GM23338 (cell line): ENCODE results near the gene MACF1. TPM values are rescaled to one million over a fixed set of nuclear protein-coding genes. Genes with fewer than 3 reads are reported as not detected.

Experiments
- ATAC-seq: fragments of 200-7000 bp; cut with Tn5 transposase; 3 replicates; pipeline ENCODE4 v1.9.1; 2020
- DNase-seq: peaks from one replicate; pipeline ENCODE4 v3.0.0-alpha.2; 2015; ENCODE audit warnings: low spot score
- H2AFZ ChIP-seq: fragments of 200-600 bp; sonication (generic); 2 replicates; pipeline ENCODE4 v1.8.0; 2016; ENCODE audit warnings: antibody characterized with exemption, mild to moderate bottlenecking, moderate library complexity
- H3F3A ChIP-seq: fragments of 200-600 bp; sonication (generic); replicated peaks from 2 replicates; pipeline ENCODE4 v1.8.0; 2017; ENCODE audit warnings: antibody characterized with exemption, mixed run types, low read depth
- H3K27ac ChIP-seq: fragments of 200-600 bp; sonication (generic); 2 replicates; pipeline ENCODE4 v1.6.1; 2016; ENCODE audit warnings: low read depth
- H3K27me3 ChIP-seq: fragments of 200-600 bp; sonication (generic); 2 replicates; pipeline ENCODE4 v1.8.0; 2016; ENCODE audit warnings: mild to moderate bottlenecking, mixed run types, moderate library complexity; ENCODE audit not compliant: insufficient read depth
- H3K36me3 ChIP-seq: fragments of 200-600 bp; sonication (generic); 2 replicates; pipeline ENCODE4 v1.8.0; 2016; ENCODE audit warnings: mild to moderate bottlenecking; ENCODE audit not compliant: insufficient read depth
- H3K4me1 ChIP-seq: fragments of 200-600 bp; sonication (generic); 2 replicates; pipeline ENCODE4 v1.8.0; 2016; ENCODE audit warnings: mild to moderate bottlenecking, moderate library complexity; ENCODE audit not compliant: insufficient read depth
- H3K4me2 ChIP-seq: fragments of 200-600 bp; sonication (generic); 2 replicates; pipeline ENCODE4 v1.7.1; 2017; ENCODE audit warnings: mixed run types
- H3K4me3 ChIP-seq: fragments of 200-600 bp; sonication (generic); 2 replicates; pipeline ENCODE4 v1.6.1; 2016; ENCODE audit warnings: mixed run types
- H3K79me2 ChIP-seq: fragments of 200-600 bp; sonication (generic); replicated peaks from 2 replicates; pipeline ENCODE4 v1.8.0; 2017; ENCODE audit warnings: mild to moderate bottlenecking; ENCODE audit not compliant: insufficient read depth
- H3K9me2 ChIP-seq: fragments of 200-600 bp; sonication (generic); 2 replicates; pipeline ENCODE4 v1.8.0; 2017; ENCODE audit not compliant: insufficient read depth
- H4K20me1 ChIP-seq: fragments of 200-600 bp; sonication (generic); replicated peaks from 2 replicates; pipeline ENCODE4 v1.8.0; 2017; ENCODE audit warnings: mild to moderate bottlenecking; ENCODE audit not compliant: insufficient read depth
- H3K27ac Mint-ChIP-seq: 2 replicates; pipeline ENCODE4 v1.8.0; 2020; ENCODE audit warnings: inconsistent platforms, mild to moderate bottlenecking, moderate library complexity, mixed read lengths
- H3K27me3 Mint-ChIP-seq: 3 replicates; pipeline ENCODE4 v1.8.0; 2022; ENCODE audit warnings: low read depth, mild to moderate bottlenecking, moderate library complexity, mixed read lengths, inconsistent platforms; ENCODE audit not compliant: insufficient read depth, poor library complexity
- H3K36me3 Mint-ChIP-seq: 3 replicates; pipeline ENCODE4 v1.8.0; 2021; ENCODE audit warnings: low read depth, mild to moderate bottlenecking, inconsistent platforms, moderate library complexity, mixed read lengths
- H3K4me1 Mint-ChIP-seq: 3 replicates; pipeline ENCODE4 v1.8.0; 2020; ENCODE audit warnings: mild to moderate bottlenecking, inconsistent platforms, mixed read lengths
- H3K4me3 Mint-ChIP-seq: 3 replicates; pipeline ENCODE4 v1.8.0; 2021; ENCODE audit warnings: moderate library complexity, mild to moderate bottlenecking, inconsistent platforms, mixed read lengths
- H3K9me3 Mint-ChIP-seq: 3 replicates; pipeline ENCODE4 v1.8.0; 2020; ENCODE audit warnings: moderate library complexity, mild to moderate bottlenecking, inconsistent platforms, mixed read lengths
- CREB1 ChIP-seq: fragments of 250-450 bp; sonication (Bioruptor Pico); IDR thresholded peaks from 2 replicates; pipeline ENCODE4 v1.5.0; 2020; ENCODE audit warnings: low read depth, mild to moderate bottlenecking, moderate library complexity
- CTCF ChIP-seq, 2 experiments: fragments of 200-600 bp in 1 of 2; sonication (generic) in 1 of 2; conservative IDR thresholded peaks; 2 replicates each; pipeline versions ENCODE4 v1.5.1 to v1.6.1; 2016 to 2017; ENCODE audit warnings: antibody characterized with exemption in 2 of 2, low read depth in 2 of 2, mild to moderate bottlenecking in 2 of 2, moderate library complexity in 1 of 2
- ETS1 ChIP-seq: IDR thresholded peaks from 2 replicates; pipeline ENCODE4 v1.6.1; 2016; ENCODE audit warnings: antibody characterized with exemption
- EZH2 ChIP-seq: fragments of 200-600 bp; sonication (generic); IDR thresholded peaks from one replicate; pipeline ENCODE4 v1.8.0; 2017; ENCODE audit warnings: antibody characterized with exemption, mild to moderate bottlenecking, low read depth; ENCODE audit not compliant: unreplicated experiment
- EZH2phosphoT487 ChIP-seq: fragments of 200-600 bp; sonication (generic); IDR thresholded peaks from one replicate; pipeline ENCODE4 v1.8.1; 2018; ENCODE audit warnings: antibody characterized with exemption; ENCODE audit not compliant: unreplicated experiment
- NANOG ChIP-seq: IDR thresholded peaks from 2 replicates; pipeline ENCODE4 v1.6.1; 2016; ENCODE audit warnings: antibody characterized with exemption, borderline replicate concordance
- POLR2AphosphoS5 ChIP-seq: IDR thresholded peaks from 2 replicates; pipeline ENCODE4 v1.6.1; 2016; ENCODE audit warnings: antibody characterized with exemption, low read depth
- STAT1 ChIP-seq: IDR thresholded peaks from one replicate; pipeline ENCODE4 v1.6.1; 2016; ENCODE audit warnings: antibody characterized with exemption; ENCODE audit not compliant: unreplicated experiment
- ZNF114 ChIP-seq: fragments of 250-450 bp; sonication (Bioruptor Pico); IDR thresholded peaks from 2 replicates; pipeline ENCODE4 v1.5.0; 2020; ENCODE audit warnings: mild to moderate bottlenecking, moderate library complexity
- ZNF331 ChIP-seq: fragments of 250-450 bp; sonication (Bioruptor Pico); IDR thresholded peaks from 2 replicates; pipeline ENCODE4 v1.5.0; 2020; ENCODE audit warnings: low read depth, mild to moderate bottlenecking, moderate library complexity
- ZNF462 ChIP-seq: fragments of 250-450 bp; sonication (Bioruptor Pico); IDR thresholded peaks from 2 replicates; pipeline ENCODE4 v1.5.0; 2020; ENCODE audit warnings: mild to moderate bottlenecking, moderate library complexity
- polyA plus RNA-seq: library from polyadenylated mRNA; unstranded; fragments of >200 nt; fragmentation: Nextera tagmentation; extraction: Ambion mirVana; gene quantifications from 2 replicates; pipeline ENCODE4 v1.2.1, GENCODE V29; 2016
- total RNA-seq: library from RNA; depleted of rRNA; stranded (reverse); fragments of >200 nt; shearing (Covaris generic); gene quantifications from 2 replicates; pipeline ENCODE4 v1.2.3, GENCODE V29; 2014

Gene MACF1
- total and polyA plus RNA-seq, 2 experiments from 2014 or later, result 104 to 399 TPM

- H3K4me1 ChIP-seq, result no peaks in the 10 kb centered on the region
- Mint-ChIP-seq H3K4me1 (no peaks in the 10 kb centered on the region), H3K9me3 (no peaks in the 10 kb centered on the region; the same call in 2 of the 3 replicates), H3K36me3 (peaks cover 57% of the 10 kb centered on the region), H3K27ac (no peak overlapping the region), H3K27me3 (no peaks in the 10 kb centered on the region), H3K4me3 (no peak overlapping the region)
- H2AFZ ChIP-seq, result no peak overlapping the region
- no peaks in the 10 kb centered on the region for H3K79me2 ChIP-seq
- H3F3A ChIP-seq, result no peaks in the 10 kb centered on the region
- no peaks in the 10 kb centered on the region for H3K27me3 ChIP-seq
- TF ChIP-seq ZNF331 (CRISPR knock-in tag), result no peak
- no peak for TF ChIP-seq POLR2AphosphoS5
- no peak for TF ChIP-seq ETS1
- TF ChIP-seq CTCF (conservative IDR thresholded peaks at IDR 0.05; ENCODE audit: low read depth in 2 of 2), result no peak
- TF ChIP-seq CREB1 (CRISPR knock-in tag), result no peak
- TF ChIP-seq EZH2, result no peak
- TF ChIP-seq ZNF114, result no peak
- no peak for TF ChIP-seq EZH2phosphoT487
- TF ChIP-seq STAT1, result no peak
- no peak for TF ChIP-seq NANOG
- H3K4me2 ChIP-seq, result no peak overlapping the region
- DNase-seq (no peak), ATAC-seq (no peak)
- H3K9me2 ChIP-seq, result no peaks in the 10 kb centered on the region
- H3K27ac ChIP-seq, result no peak overlapping the region
- H4K20me1 ChIP-seq, result peaks cover 6% of the 10 kb centered on the region; the same call in 1 of the 2 replicates
- H3K4me3 ChIP-seq, result no peak overlapping the region
- peaks cover 68% of the 10 kb centered on the region for H3K36me3 ChIP-seq
These were observed 132.6 kb downstream of the MACF1 start for GRCh38 chr1:39337067-39337466.

- no peaks in the 10 kb centered on the region for H3F3A ChIP-seq
- H3K36me3 ChIP-seq, result peaks cover 54% of the 10 kb centered on the region
- Mint-ChIP-seq H3K4me1 (peaks cover 12% of the 10 kb centered on the region; the same call in 2 of the 3 replicates), H3K9me3 (no peaks in the 10 kb centered on the region), H3K27ac (no peak overlapping the region), H3K27me3 (peaks cover 2% of the 10 kb centered on the region), H3K36me3 (peaks cover 76% of the 10 kb centered on the region), H3K4me3 (no peak overlapping the region)
- H3K4me2 ChIP-seq, result no peak overlapping the region
- no peaks in the 10 kb centered on the region for H3K4me1 ChIP-seq
- peaks cover 3% of the 10 kb centered on the region; the same call in 1 of the 2 replicates for H4K20me1 ChIP-seq
- no peaks in the 10 kb centered on the region for H3K9me2 ChIP-seq
- no peak overlapping the region for H3K27ac ChIP-seq
- H2AFZ ChIP-seq, result no peak overlapping the region
- DNase-seq, result no peak
- no peaks in the 10 kb centered on the region for H3K79me2 ChIP-seq
- no peak overlapping the region for H3K4me3 ChIP-seq
- no peak for ATAC-seq
- no peaks in the 10 kb centered on the region for H3K27me3 ChIP-seq
- TF ChIP-seq STAT1 (no peak), POLR2AphosphoS5 (no peak), ZNF462 (CRISPR knock-in tag) (no peak)
These were observed 138.3 kb downstream of the MACF1 start for GRCh38 chr1:39342776-39343175.
